GM18858 (cell line): ENCODE data around the gene CCDC185.
"Not testable (repeated sequence)": the region's sequence is repeated elsewhere in the genome, so short reads cannot be mapped to it uniquely, and the experiment has no call there.

ENCODE experiments used
- ATAC-seq: cut with Tn5 transposase; IDR thresholded peaks from one replicate; pipeline ENCODE4 v1.9.1; 2021; ENCODE audit not compliant: unreplicated experiment

The CCDC185 gene

GRCh38 chr1:223394242-223394641, 1.0 kb downstream of the CCDC185 start:
- no peak for ATAC-seq

DNA sequence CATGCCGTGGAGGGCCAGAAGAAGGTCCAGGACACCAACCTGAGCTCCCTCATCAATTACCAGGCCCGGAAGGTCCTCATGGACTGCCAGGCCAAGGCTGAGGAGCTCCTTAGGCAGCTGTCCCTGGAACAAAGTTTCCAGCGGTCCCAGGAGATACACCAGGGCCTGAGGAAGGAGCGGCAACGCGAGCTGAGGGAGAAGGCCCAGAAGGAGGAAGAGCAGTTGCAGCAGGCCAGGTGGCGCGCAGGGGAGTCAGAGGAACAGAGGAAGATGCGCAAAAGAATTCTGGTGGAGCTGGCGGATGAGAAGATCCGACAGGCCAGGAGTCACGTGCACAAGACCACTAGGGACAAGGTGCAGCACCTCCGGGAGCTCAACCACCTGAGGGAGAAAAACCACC, 1.5 kb downstream of the CCDC185 start:
- no peak for ATAC-seq

DNA sequence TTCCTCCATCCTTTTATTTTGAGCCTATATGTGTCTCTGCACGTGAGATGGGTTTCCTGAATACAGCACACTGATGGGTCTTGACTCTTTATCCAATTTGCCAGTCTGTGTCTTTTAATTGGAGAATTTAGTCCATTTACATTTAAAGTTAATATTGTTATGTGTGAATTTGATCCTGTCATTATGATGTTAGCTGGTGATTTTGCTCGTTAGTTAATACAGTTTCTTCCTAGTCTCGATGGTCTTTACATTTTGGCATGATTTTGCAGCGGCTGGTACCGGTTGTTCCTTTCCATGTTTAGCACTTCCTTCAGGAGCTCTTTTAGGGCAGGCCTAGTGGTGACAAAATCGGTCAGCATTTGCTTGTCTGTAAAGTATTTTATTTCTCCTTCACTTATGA, 6.2 kb downstream of the CCDC185 start:
- not testable (repeated sequence) for ATAC-seq

DNA sequence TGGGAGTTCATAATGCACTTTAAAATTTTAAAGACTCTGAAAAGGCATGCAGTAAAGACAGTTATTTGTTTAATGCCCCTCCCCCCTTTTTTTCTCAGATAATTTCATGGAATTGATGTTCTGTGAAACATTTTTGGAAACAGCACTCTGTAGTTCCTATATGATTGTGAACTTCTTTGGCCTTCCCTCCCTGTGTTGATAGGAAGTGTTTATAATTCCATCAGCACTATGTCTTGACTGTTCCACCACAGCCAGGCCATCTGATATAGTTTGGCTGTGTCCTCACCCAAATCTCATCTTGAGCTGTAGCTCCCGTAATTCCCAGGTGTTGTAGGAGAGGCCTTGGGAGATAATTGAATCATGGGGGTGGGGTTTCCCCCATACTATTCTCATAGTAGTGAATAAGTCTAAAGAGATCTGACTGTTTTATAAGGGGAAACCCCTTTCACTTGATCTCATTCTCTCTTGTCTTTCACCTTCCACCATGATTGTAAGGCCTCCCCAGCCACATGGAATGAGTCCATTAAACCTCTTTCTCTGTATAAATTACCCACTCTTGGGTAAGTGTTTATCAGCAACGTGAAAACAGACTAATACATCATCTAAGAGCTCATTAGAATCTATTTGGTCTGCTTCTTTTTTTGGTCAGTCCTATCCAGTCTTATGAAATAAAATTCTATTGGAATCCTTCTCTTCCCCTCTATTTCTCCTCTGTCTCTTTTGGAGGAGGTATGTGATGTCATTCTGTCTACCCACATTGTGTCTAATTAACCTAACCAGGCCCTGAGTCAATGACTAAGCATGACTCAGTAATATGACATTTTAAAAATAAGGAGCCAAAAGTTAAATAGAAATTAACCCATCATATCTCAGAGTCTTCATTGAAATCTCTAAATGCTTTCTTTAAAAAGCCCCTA, 8.9 kb downstream of the CCDC185 start:
- no peak for ATAC-seq

DNA sequence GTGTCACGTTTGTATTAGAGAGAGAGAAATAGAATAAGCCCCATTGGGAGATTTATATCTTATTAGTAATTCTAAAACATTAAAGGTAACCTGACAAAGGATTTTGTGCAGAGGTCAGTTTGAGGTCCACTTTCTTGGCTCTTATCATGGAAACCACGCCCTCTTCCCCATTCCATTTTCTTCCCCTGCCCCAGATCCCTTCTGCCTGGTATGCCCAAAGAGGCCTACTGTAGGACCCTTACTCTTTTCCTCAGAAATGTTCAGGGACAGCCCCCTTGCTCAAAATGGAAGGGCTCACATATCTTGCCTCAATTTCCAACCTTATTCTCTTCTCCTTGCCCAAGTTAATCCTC, 9.6 kb downstream of the CCDC185 start:
- no peak for ATAC-seq

DNA sequence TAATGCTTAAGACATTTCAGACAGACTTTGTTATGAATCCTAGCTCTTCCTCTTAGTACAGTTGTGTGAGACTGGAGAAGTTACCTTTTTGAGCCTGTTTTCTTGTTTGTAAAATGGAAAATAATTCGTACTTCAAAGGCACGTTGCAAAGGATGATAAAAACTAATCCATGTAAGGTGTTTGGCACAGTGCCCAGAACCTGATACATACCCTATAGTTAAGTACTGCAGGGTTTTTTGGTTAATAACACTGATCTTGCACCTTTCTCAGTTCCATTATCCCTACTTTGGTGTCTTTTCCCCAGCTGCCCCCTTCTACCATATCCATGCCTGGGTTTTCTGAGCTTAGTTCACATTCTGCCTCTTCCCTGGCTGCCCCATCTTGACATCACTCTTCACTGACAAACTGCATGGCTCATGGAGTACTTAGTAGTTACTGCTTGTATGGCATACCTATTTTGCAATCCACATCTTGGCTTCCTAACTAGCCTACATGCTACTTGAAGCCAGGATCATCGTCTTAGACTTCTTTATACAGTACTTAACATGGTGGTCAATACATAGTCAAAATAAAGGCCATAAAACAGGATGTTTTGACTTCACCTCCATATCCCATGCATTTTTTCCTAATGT, 10.1 kb downstream of the CCDC185 start:
- no peak for ATAC-seq

GRCh38 chr1:223405507-223405906, 12.3 kb downstream of the CCDC185 start:
- ATAC-seq, result no peak

GRCh38 chr1:223410036-223410435, 16.8 kb downstream of the CCDC185 start:
- no peak for ATAC-seq

GRCh38 chr1:223411309-223411708, 18.1 kb downstream of the CCDC185 start:
- no peak for ATAC-seq

DNA sequence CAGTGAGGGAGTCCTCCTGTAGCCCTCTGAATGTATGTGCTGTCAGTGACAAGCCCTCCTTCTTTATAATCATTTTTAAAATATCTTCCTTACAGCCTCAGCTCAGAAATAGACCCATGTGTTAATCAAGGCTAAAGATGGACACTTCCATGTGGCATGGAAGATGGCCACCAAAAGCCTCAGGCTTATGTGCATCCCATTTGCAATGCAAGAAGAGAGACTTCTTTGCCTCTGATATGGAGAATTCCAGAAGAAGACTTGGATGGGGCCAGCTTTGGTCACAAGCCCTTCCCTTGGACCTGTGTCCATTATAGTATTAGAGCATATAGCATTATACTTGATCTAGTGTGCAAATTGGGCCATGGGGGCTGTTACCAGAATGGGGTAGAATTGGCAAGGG, 18.5 kb downstream of the CCDC185 start:
- ATAC-seq, result no peak

- no peak for ATAC-seq
Measured at GRCh38 chr1:223413216-223413615, 20.0 kb downstream of the CCDC185 start.

- no peak for ATAC-seq
Measured at GRCh38 chr1:223417444-223417843, 24.2 kb downstream of the CCDC185 start.

DNA sequence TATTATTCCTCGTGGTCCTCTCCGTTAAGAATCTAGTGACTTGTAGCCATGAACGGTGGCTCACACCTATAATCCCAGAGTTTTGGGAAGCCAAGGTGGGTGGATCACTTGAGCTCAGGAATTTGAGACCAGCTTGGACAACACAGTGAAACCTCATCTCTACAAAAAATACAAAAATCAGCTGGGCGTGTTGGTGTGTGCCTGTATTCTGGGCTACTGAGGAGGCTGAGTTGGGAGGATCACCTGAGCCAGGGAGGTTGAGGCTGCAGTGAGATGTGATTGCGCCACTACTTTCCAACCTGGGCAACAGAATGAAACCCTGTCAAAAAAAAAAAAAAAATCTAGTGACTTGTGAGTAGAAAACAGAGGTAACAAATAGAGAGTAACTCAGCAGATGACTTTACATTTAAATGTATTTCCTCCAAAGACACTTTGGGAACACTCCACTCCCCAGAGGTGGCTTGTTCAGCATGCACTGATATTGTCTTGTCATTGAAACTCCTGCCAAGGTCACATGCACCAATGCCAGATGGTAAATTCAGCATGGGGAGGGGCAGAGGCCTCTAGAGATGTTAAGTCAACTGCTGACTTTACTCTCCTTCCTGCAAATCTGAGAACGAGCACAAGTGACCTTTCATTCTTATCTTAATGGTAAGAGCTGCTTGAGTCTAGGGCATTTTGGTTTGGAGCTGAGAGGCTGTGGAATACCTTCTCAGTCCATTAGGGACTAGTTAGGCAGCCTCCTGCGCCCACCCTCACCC, 24.9 kb downstream of the CCDC185 start:
- ATAC-seq, result no peak

DNA sequence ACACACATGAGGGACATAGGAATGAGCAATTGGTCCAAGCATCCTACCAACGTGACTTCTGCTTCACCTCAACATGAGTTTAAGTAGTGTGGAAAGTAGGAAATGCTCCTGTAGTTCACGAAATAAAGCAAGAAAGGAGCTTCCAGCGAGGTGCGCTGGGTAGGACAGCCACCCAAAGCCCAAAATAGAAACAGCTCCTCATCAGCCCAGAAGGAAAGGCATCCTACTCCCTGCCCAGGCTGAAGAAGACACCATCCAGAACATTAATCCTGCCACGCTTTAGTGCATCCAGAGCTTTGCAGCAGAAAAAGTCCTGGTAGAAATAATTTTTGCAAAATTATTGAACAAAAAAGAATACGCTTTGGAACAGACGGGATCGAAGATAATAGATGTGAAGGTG, 25.9 kb downstream of the CCDC185 start:
- ATAC-seq, result no peak

GRCh38 chr1:223419561-223419960, 26.3 kb downstream of the CCDC185 start:
- ATAC-seq, result no peak

GRCh38 chr1:223421025-223421424, 27.8 kb downstream of the CCDC185 start:
- no peak for ATAC-seq

DNA sequence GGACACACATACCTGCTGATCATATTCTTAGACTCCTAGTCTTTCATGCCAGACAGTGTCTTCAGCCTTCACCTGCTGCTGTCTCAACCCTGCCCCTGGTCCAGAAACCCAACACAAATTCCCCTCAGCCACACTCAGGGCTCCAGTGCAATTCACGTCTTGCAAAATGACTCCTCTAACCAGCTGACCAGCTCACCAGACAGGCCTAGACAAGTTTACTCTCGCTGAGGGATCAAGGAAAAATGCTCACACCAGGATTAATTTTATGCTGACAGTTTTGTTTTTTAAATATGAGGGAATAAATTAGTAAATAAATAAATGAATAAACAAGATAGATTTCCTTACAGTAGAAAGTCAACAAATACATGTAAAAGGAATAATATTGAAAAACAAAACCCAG, 28.5 kb downstream of the CCDC185 start:
- no peak for ATAC-seq

DNA sequence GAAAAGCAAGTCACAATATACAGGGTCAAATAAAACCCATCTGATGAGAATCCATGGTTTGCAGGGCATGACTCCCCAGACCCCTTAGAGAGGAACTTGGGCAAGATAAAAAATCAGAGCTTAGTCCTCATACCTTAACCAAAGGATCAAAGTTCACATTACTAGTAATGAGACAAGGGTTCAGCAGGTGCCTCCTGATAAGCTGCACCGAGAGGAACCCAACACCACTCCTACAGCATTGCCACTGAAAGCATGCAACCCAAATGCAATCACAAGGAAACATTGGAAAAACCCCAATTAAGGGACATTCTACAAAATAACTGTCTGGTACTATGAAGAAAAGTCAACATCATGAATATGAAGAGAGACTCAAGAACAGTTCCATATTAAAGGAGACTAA, 29.7 kb downstream of the CCDC185 start:
- ATAC-seq, result no peak

- ATAC-seq, result no peak
Measured at GRCh38 chr1:223423641-223424233, 30.5 kb downstream of the CCDC185 start.

DNA sequence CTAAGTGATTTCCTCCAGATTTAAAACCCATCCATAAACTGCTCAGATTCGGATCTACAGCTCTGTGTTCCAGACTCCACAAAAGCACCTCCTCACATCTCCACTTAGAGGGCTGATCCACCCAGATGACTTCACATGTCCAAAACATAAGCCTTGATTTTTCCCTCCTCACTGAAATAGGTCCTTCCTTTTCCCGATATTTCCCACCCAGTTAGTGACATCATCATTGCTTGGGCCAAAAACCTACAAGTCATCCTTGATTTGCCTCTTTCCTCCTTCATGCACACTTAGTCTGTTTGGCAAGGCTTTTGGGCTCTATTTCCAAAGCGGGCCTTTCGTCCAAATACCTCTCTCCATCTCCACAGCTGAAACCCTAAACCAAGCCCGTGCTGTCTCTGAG, 32.3 kb downstream of the CCDC185 start:
- ATAC-seq, result no peak

GRCh38 chr1:223426936-223427335, 33.7 kb downstream of the CCDC185 start:
- no peak for ATAC-seq
